HUES64 (cell line): Measurements from ENCODE around the gene IKBKE.

ENCODE experiments used
- H3K27ac ChIP-seq: 2 replicates; pipeline ENCODE4 v1.7.0; 2013; ENCODE audit warnings: low read depth, low read length, inconsistent platforms
- H3K27me3 ChIP-seq: 2 replicates; pipeline ENCODE4 v1.6.1; 2013; ENCODE audit warnings: mild to moderate bottlenecking, low read length; ENCODE audit not compliant: insufficient read depth
- H3K36me3 ChIP-seq: 2 replicates; pipeline ENCODE4 v1.6.1; 2013; ENCODE audit warnings: mild to moderate bottlenecking, low read length; ENCODE audit not compliant: insufficient read depth
- H3K4me1 ChIP-seq: 2 replicates; pipeline ENCODE4 v1.6.1; 2013; ENCODE audit warnings: mild to moderate bottlenecking, low read length, moderate library complexity; ENCODE audit not compliant: insufficient read depth
- H3K4me3 ChIP-seq: 2 replicates; pipeline ENCODE4 v1.5.1; 2013; ENCODE audit warnings: mild to moderate bottlenecking, low read length, moderate library complexity
- H3K9ac ChIP-seq: 2 replicates; pipeline ENCODE4 v1.6.1; 2013; ENCODE audit warnings: mild to moderate bottlenecking, low read depth, low read length
- H3K9me3 ChIP-seq: 2 replicates; pipeline ENCODE4 v1.6.1; 2013; ENCODE audit warnings: low read depth, low read length; ENCODE audit not compliant: insufficient read depth
- WGBS: fragments of 150-250, 120-280 bp; methylation state at CpG from one replicate; pipeline ENCODE4 v1.1.7; 2013; ENCODE audit warnings: missing lambda C conversion rate; 5-methylcytosine and 5-hydroxymethylcytosine counted together

IKBKE gene

DNA sequence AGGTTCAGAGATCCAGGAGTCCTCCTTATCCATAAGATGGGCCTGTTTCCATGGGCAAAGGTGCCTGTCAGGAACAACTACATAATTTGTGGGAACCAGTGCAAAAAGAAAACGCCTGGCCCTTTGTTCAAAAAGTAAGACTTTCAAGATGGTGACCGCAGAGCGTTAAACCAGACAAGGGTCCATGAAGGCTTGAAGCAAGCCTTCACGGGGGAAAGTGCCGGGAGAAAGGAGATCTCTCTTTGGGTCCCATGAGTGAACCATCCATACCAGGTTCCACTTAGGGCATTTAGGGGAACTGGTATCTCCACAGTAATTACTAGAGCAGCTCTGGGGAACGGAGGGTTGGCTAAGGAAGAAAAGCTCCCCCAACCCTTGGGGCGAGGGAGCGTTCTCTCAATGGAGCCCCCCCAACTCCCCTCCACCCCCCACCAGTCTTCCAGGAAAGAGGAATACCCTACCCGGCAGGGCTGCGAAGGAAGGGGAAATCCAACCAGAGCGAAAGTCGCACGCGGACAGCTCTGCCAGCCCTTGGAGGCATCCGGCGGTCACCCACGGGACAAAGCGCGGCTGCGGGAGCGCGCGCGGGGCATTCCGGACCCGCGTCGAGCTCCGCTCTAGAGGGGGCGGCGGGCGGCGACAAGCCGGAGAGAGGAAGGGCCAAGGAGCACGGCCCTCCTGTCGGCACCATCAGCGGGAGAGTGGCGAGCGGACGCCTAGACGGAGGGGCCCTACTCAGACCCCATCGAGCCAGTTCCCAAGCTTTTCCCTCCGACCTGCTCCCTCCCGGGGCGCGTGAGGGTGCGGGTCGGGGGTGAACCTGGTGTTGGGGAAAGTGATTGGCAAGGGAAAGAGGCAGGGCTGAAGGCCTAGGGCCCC lies 36.4 kb downstream of the IKBKE start:
- H3K9me3 ChIP-seq: no peaks in the 10 kb centered on the region
- H3K4me3 ChIP-seq: peak overlapping the region; percentile 66
- H3K9ac ChIP-seq: 0 out of 2 replicates have a peak overlapping the region, but pooled peaks have one; percentile 5
- H3K36me3 ChIP-seq: no peaks in the 10 kb centered on the region
- H3K4me1 ChIP-seq: peaks cover 8% of the 10 kb centered on the region
- H3K27ac ChIP-seq: no peak overlapping the region
- WGBS: 12% methylated on average over 47 of the region's 48 CpGs
- H3K27me3 ChIP-seq: peaks cover 87% of the 10 kb centered on the region

DNA sequence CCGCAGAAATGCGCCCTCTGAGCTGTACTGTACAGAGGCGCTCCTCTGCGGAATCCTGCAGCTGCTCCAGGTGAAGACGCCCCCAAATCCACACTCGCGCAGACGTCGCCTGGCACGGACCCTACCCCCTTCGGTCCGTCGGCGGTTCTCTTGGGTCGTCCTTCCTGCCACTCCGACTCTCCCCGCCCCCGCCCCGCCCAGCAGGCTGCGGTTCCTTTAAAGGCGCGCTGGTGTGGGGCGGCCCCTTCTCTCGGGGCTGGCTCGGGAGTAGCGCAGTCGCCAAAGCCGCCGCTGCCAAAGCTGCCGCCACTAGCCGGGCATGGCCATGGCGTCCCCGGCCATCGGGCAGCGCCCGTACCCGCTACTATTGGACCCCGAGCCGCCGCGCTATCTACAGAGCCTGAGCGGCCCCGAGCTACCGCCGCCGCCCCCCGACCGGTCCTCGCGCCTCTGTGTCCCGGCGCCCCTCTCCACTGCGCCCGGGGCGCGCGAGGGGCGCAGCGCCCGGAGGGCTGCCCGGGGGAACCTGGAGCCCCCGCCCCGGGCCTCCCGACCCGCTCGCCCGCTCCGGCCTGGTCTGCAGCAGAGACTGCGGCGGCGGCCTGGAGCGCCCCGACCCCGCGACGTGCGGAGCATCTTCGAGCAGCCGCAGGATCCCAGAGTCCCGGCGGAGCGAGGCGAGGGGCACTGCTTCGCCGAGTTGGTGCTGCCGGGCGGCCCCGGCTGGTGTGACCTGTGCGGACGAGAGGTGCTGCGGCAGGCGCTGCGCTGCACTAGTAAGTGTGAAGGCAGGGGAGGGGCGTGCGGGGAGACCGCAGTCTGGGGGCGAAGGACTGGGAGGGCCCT lies 37.2 kb downstream of the IKBKE start, which contains the start of gene RASSF5:
Gene RASSF5, plus strand, starts transcription at position 248 of the 846 bp plus-strand sequence. Its CDS starts 72 bp downstream, at position 320.
- Histone ChIP-seq H3K4me1 (peaks cover 16% of the 10 kb centered on the region), H3K4me3 (peak within 1 kb of the TSS; percentile 66), H3K9me3 (no peaks in the 10 kb centered on the region), H3K9ac (0 out of 2 replicates have a peak within 1 kb of the TSS, but pooled peaks have one; percentile 5), H3K27me3 (peaks cover 82% of the 10 kb centered on the region), H3K36me3 (no peaks in the 10 kb centered on the region), H3K27ac (no peak within 1 kb of the TSS)
- 1% methylated on average over 97 of the region's 97 CpGs for WGBS

DNA sequence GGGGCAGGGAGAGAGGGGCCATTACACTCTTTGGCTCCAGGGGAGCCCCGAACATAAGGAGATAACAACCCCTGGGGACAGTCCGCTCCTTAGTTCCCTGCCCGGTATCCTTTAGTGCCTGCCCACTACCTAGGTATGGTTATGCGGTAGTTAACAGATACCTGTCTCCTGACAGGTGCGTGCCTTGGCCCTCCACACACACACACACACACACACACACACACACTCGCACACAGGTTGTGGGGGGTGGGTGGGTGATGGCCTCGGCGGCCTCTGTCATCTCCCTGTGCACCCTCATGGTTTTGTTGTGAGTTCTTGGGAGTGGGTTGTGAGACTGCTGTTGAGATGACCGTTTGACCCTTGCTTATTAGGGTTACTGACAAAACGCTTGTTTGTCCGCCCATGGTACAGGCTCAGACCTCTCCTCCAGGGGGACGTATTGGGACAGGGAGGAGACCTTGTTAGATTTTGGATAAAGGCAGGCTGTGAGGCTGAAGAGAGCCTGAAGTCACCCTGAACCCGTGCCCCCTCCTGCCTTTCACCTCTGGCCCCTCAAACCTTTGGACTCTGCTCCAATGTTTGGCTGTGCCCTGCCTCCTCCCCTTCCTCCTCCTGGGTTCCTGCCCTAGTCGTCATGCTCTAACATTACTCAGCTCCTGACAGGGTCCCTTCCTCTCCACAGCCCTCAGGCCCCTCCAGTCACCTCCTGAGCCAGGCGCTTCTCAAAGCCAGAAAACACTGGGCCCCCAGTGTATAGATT lies 38.0 kb downstream of the IKBKE start:
- WGBS: 60% methylated on average over 12 of the region's 15 CpGs
- Histone ChIP-seq H3K9me3 (no peaks in the 10 kb centered on the region), H3K36me3 (no peaks in the 10 kb centered on the region), H3K27me3 (peaks cover 77% of the 10 kb centered on the region), H3K4me3 (peak overlapping the region; percentile 66), H3K9ac (no peak overlapping the region), H3K4me1 (peaks cover 15% of the 10 kb centered on the region), H3K27ac (no peak overlapping the region)

DNA sequence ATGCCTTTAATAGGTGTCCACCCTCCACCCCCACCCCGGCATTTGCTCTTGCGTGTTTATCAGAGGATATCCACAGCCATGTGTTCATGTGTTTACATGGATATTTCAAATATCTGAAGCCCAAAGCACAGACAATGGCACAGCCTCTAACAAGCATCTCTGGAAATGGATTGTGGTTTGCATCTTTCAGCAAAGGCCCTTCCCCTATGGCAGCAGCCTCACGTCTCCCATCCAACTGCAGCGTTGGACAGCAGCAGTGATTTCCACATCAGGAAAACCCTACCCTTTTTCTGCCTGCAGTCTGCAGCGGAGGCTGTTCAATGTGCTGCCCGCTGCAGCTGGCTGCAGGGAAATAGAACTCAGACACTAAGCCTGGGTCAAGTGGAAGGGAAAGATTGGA lies 38.7 kb downstream of the IKBKE start:
- Histone ChIP-seq H3K4me3 (no peak overlapping the region), H3K9me3 (no peaks in the 10 kb centered on the region), H3K27me3 (peaks cover 73% of the 10 kb centered on the region), H3K9ac (no peak overlapping the region), H3K36me3 (no peaks in the 10 kb centered on the region), H3K4me1 (peaks cover 12% of the 10 kb centered on the region), H3K27ac (no peak overlapping the region)
- 71% methylated on average over 5 of the region's 6 CpGs for WGBS

DNA sequence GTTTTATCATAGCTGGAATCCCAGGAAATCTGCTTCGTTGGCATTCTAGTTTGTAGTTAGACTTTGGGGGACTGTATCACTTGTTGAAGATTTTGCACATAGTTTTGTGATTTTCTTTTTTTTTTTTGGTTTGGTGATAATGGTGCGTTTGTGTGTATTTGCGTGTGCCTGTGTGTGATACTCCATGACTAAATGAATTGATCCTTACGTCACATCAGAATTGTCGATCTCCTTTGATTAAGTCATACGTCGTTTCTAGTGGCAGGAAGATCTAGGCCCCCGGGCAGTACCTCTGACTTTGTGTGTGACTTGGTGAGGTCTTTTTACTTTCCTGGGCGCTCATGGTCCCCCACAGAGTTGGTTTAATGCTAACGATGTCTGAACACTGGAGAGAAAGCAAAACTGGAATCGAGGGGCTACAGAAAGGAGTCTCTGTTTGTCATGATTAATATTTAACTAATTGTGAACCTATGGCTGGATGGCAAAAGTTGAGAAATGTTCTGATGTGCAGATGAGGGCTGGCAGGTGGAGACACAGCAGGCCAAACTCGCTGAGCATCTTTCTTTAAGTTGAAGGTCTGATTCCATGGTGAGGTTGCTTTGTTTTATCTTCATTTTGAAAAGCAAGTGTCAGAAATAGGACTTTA lies 39.5 kb downstream of the IKBKE start:
- no peaks in the 10 kb centered on the region for H3K9me3 ChIP-seq
- no peak overlapping the region for H3K9ac ChIP-seq
- H3K4me1 ChIP-seq: peaks cover 12% of the 10 kb centered on the region
- no peak overlapping the region for H3K4me3 ChIP-seq
- WGBS: 81% methylated on average over 12 of the region's 12 CpGs
- peaks cover 67% of the 10 kb centered on the region for H3K27me3 ChIP-seq
- no peak overlapping the region for H3K27ac ChIP-seq
- no peaks in the 10 kb centered on the region for H3K36me3 ChIP-seq

DNA sequence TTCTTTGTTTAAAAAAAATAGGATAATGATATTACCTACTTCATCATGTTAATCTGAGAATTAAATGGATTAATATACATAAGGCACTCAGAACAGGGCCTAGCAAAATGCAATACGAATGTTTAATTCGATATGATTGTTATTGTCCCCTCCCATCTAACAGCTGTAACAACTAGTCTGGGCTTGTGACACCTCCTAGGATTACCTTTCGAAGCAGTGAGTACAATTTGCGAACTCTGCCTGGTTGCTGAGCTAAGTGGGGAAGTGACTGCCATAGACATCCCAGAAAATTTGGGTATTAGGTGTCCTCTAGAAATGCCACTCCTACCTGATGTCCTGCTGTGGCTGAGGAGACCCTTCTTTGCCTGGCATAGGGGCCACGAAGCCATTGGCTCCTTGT lies 40.1 kb downstream of the IKBKE start:
- Histone ChIP-seq H3K9me3 (no peaks in the 10 kb centered on the region), H3K4me1 (peaks cover 12% of the 10 kb centered on the region), H3K36me3 (no peaks in the 10 kb centered on the region), H3K27me3 (peaks cover 61% of the 10 kb centered on the region), H3K9ac (no peak overlapping the region), H3K27ac (no peak overlapping the region), H3K4me3 (no peak overlapping the region)
- 89% methylated on average over 5 of the region's 5 CpGs for WGBS

DNA sequence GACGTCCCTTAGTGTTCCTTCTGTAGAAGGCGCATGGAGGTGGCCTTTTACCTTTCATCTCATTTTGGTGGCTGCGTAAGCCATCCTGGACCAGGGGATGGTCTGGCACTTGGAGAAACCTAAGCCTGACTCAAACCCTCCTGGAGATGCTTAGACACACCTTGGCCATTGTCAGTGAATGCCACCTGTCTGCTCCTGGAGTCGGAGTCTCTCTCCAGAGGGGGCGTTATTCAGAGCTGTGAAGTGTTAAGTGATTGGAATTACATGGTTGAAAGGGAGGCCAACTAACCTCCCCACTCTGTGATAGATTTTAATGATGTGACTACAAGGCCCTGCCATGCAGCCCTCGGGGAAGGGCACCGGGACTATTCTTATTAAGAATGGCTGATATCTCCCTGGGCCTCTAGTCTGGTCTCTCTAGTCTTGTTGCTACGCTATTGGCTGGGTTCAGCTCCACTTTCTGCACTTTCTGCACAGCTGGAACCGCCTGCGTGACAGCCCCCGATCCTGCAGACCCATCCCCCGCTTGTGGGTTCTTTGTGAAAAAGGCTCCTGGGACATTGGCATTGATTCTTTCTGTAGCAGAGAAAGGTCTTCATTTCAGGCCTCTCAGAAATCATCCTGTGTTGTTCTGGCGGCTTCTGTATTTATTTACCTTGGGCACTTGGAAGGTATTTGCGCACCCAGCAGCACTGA lies 41.2 kb downstream of the IKBKE start:
- 73% methylated on average over 14 of the region's 14 CpGs for WGBS
- no peak overlapping the region for H3K27ac ChIP-seq
- peaks cover 12% of the 10 kb centered on the region for H3K4me1 ChIP-seq
- peaks cover 49% of the 10 kb centered on the region for H3K27me3 ChIP-seq
- no peak overlapping the region for H3K9ac ChIP-seq
- no peaks in the 10 kb centered on the region for H3K9me3 ChIP-seq
- no peak overlapping the region for H3K4me3 ChIP-seq
- no peaks in the 10 kb centered on the region for H3K36me3 ChIP-seq

DNA sequence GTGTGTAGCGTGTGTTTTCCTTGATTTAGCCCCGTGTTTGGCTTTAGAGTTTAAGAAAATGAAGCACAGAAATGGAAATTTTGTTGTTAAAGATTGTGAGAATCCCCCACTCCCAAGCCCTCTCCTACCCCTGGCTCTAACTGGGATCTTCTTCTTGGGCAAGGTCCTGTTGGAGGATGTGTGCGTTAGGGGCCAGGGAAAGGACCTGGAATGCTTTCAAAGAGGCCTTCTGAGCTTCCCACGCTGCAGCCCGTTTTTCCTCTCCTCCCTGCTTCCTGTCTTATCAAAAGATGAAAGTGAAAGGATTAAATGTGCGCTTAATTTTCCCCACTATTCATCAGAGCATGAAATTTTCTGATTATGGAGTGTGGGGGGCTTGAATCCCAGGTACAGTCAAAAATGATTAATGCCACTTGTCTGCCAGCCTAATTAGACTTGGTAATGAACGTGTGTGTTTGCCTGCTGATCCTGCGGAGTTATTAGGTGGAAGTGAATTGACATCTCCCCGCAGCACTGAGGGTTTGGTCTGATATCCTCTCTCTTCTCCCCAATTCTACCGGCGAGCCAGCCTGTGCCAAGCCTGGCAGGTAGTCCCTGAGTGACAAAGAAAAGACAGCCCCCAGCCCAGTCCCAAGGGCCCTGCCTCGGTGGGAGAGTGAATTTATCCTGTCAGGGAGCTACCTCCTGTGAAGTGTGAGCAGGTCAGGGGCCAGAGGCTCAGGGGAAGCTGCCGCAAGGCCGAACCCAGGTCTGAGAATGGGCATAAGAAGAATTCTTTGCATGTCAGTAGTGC lies 42.0 kb downstream of the IKBKE start:
- no peak overlapping the region for H3K9ac ChIP-seq
- WGBS: 70% methylated on average over 10 of the region's 14 CpGs
- no peak overlapping the region for H3K27ac ChIP-seq
- H3K27me3 ChIP-seq: peaks cover 42% of the 10 kb centered on the region
- H3K36me3 ChIP-seq: no peaks in the 10 kb centered on the region
- H3K4me3 ChIP-seq: no peak overlapping the region
- no peaks in the 10 kb centered on the region for H3K9me3 ChIP-seq
- H3K4me1 ChIP-seq: peaks cover 12% of the 10 kb centered on the region

DNA sequence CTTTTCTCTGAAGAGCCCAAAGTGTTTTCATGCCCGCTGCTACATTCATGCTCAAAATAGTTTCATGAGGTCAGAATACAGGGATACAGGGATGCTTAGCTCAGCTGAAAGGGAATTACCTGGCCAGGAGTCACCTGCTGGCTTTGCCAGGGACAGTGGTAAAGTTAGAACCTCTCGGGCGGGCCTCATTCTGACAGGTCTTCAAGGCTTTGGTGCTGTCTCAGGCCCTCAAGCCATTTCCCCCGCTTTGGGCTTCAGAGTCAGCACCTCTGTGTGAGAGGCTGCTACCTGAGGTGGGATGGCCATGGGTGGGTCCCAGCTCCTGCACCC lies 42.5 kb downstream of the IKBKE start:
- WGBS: 92% methylated on average over 4 of the region's 4 CpGs
- H3K4me3 ChIP-seq: no peak overlapping the region
- no peaks in the 10 kb centered on the region for H3K36me3 ChIP-seq
- peaks cover 36% of the 10 kb centered on the region for H3K27me3 ChIP-seq
- no peaks in the 10 kb centered on the region for H3K9me3 ChIP-seq
- no peak overlapping the region for H3K9ac ChIP-seq
- H3K4me1 ChIP-seq: peaks cover 12% of the 10 kb centered on the region
- no peak overlapping the region for H3K27ac ChIP-seq
